ENCODE data around the gene VPS37B. TPM values are rescaled to one million over a fixed set of nuclear protein-coding genes. Genes with fewer than 3 reads are reported as not detected.

The VPS37B gene
- polyA plus RNA-seq, 1 experiment, result 18.1 TPM

GRCh38 chr12:122843455-122843854 lies 52.5 kb downstream of the VPS37B start:
- Histone ChIP-seq H3K4me3 (ENCODE audit: low read depth, low read length) (no peak overlapping the region), H3K36me3 (ENCODE audit: control insufficient read depth, insufficient read depth, low read length) (no peaks in the 10 kb centered on the region; the same call in 1 of the 2 replicates), H3K27me3 (ENCODE audit: control insufficient read depth, insufficient read depth, low read length) (no peaks in the 10 kb centered on the region)
- DNase-seq (ENCODE audit: low read depth), result no peak
- POLR2A ChIA-PET, result no interaction called here
- CTCF ChIA-PET, result interaction anchor here (0.6 to 4.3 kb wide), 4 partner anchors 11 to 110 kb away, joined by 3 to 26 read pairs (median 4); no protein-coding TSS in a partner anchor
- TF ChIP-seq CTCF (IDR thresholded peaks at IDR 0.05; ENCODE audit: insufficient read depth, low read depth, low read length), result no peak

- H3K36me3 ChIP-seq (ENCODE audit: control insufficient read depth, insufficient read depth, low read length), result no peaks in the 10 kb centered on the region; the same call in 1 of the 2 replicates
- CTCF ChIA-PET, result interaction anchor here (0.6 to 4.3 kb wide), 6 partner anchors 12 to 205 kb away, joined by 3 to 26 read pairs (median 4); no protein-coding TSS in a partner anchor
- H3K27me3 ChIP-seq (ENCODE audit: control insufficient read depth, insufficient read depth, low read length), result no peaks in the 10 kb centered on the region
- no peak for TF ChIP-seq CTCF (IDR thresholded peaks at IDR 0.05; ENCODE audit: insufficient read depth, low read depth, low read length)
- no peak for DNase-seq (ENCODE audit: low read depth)
- POLR2A ChIA-PET, result no interaction called here
- H3K4me3 ChIP-seq (ENCODE audit: low read depth, low read length), result no peak overlapping the region
Observed at GRCh38 chr12:122842505-122843405, 53.2 kb downstream of the VPS37B start.

GRCh38 chr12:122841544-122842321 lies 54.2 kb downstream of the VPS37B start:
- Histone ChIP-seq H3K27me3 (ENCODE audit: control insufficient read depth, insufficient read depth, low read length) (no peaks in the 10 kb centered on the region), H3K36me3 (ENCODE audit: control insufficient read depth, insufficient read depth, low read length) (no peaks in the 10 kb centered on the region; the same call in 1 of the 2 replicates), H3K4me3 (ENCODE audit: low read depth, low read length) (no peak overlapping the region)
- CTCF ChIA-PET, result interaction anchor here (1.0 to 4.3 kb wide), 5 partner anchors 13 to 204 kb away, joined by 4 to 26 read pairs (median 4); no protein-coding TSS in a partner anchor
- POLR2A ChIA-PET, result no interaction called here
- TF ChIP-seq CTCF (IDR thresholded peaks at IDR 0.05; ENCODE audit: insufficient read depth, low read depth, low read length), result no peak
- no peak for DNase-seq (ENCODE audit: low read depth)

GRCh38 chr12:122840580-122841513 lies 55.1 kb downstream of the VPS37B start:
- Histone ChIP-seq H3K27me3 (ENCODE audit: control insufficient read depth, insufficient read depth, low read length) (no peaks in the 10 kb centered on the region), H3K4me3 (ENCODE audit: low read depth, low read length) (no peak overlapping the region), H3K36me3 (ENCODE audit: control insufficient read depth, insufficient read depth, low read length) (no peaks in the 10 kb centered on the region)
- ChIA-PET POLR2A (no interaction called here), CTCF (interaction anchor here (0.9 to 4.3 kb wide), 3 partner anchors 19 to 105 kb away, joined by 3 to 26 read pairs (median 9); no protein-coding TSS in a partner anchor)
- no peak for DNase-seq (ENCODE audit: low read depth)
- TF ChIP-seq CTCF (IDR thresholded peaks at IDR 0.05; ENCODE audit: insufficient read depth, low read depth, low read length), result no peak
